ENCODE results near the gene SLC22A23. TPM values are rescaled to one million over a fixed set of nuclear protein-coding genes. Genes with fewer than 3 reads are reported as not detected.

SLC22A23 gene
- total and polyA plus RNA-seq, 5 donors from 2014 or later: 0.24 to 6.3 (median 0.71) TPM

- Histone ChIP-seq H3K27ac (ENCODE audit: insufficient read depth, low read length, poor library complexity, severe bottlenecking) (peak overlapping the region; percentile 77), H3K27me3 (ENCODE audit: control insufficient read depth, insufficient read depth, low read length) (peaks cover 2% of the 10 kb centered on the region), H3K9me3 (ENCODE audit: control insufficient read depth in 2 of 2, low read length in 2 of 2) (no peaks in the 10 kb centered on the region), H3K4me3 (ENCODE audit: low read depth, low read length) (peak overlapping the region; percentile 54), H3K36me3 (ENCODE audit: control insufficient read depth, insufficient read depth, low read length) (no peaks in the 10 kb centered on the region), H3K4me1 (ENCODE audit: control insufficient read depth, insufficient read depth, low read length, poor library complexity, severe bottlenecking) (peaks cover 22% of the 10 kb centered on the region)
- Mint-ChIP-seq H3K36me3 (no peaks in the 10 kb centered on the region), H3K4me1 (peaks cover 20 to 49% (median 31%) of the 10 kb centered on the region in 4 donors), H3K9me3 (peaks cover 0 to 1% (median 0%) of the 10 kb centered on the region in 7 donors), H3K4me3 (peak overlapping the region; percentile 86 to 95 (median 88)), H3K27me3 (peaks cover 10% of the 10 kb centered on the region), H3K27ac (peak overlapping the region; percentile 84 to 94 (median 89))
- peak; percentile 35 to 37 for ATAC-seq (ENCODE audit: low read depth in 2 of 2)
- peak; percentile 9 to 51 (median 24) for DNase-seq
These were observed 101.3 kb downstream of the SLC22A23 start for GRCh38 chr6:3355358-3356055.

GRCh38 chr6:3355011-3355357 is 101.9 kb downstream of the SLC22A23 start:
- DNase-seq (no peak), ATAC-seq (ENCODE audit: low read depth in 2 of 2) (no peak)
- H3K4me3 ChIP-seq (ENCODE audit: low read depth, low read length): no peak overlapping the region
- no peaks in the 10 kb centered on the region for H3K9me3 ChIP-seq (ENCODE audit: control insufficient read depth in 2 of 2, low read length in 2 of 2)
- no peaks in the 10 kb centered on the region for H3K36me3 Mint-ChIP-seq
- H3K27me3 ChIP-seq (ENCODE audit: control insufficient read depth, insufficient read depth, low read length): peaks cover 2% of the 10 kb centered on the region
- H3K4me3 Mint-ChIP-seq: peak overlapping the region; percentile 86 to 95 (median 88)
- H3K27ac ChIP-seq (ENCODE audit: insufficient read depth, low read length, poor library complexity, severe bottlenecking): peak overlapping the region; percentile 77
- peaks cover 10% of the 10 kb centered on the region for H3K27me3 Mint-ChIP-seq
- peaks cover 22% of the 10 kb centered on the region for H3K4me1 ChIP-seq (ENCODE audit: control insufficient read depth, insufficient read depth, low read length, poor library complexity, severe bottlenecking)
- no peaks in the 10 kb centered on the region for H3K36me3 ChIP-seq (ENCODE audit: control insufficient read depth, insufficient read depth, low read length)
- peak overlapping the region; percentile 82 to 94 (median 89) for H3K27ac Mint-ChIP-seq
- peaks cover 20 to 49% (median 31%) of the 10 kb centered on the region in 4 donors for H3K4me1 Mint-ChIP-seq
- H3K9me3 Mint-ChIP-seq: peaks cover 0 to 1% (median 0%) of the 10 kb centered on the region in 7 donors

GRCh38 chr6:3353939-3354338 is 102.9 kb downstream of the SLC22A23 start:
- Mint-ChIP-seq H3K27ac (peak overlapping the region; percentile 29 to 66 (median 36)), H3K9me3 (peaks cover 0 to 1% (median 0%) of the 10 kb centered on the region in 7 donors), H3K36me3 (no peaks in the 10 kb centered on the region), H3K4me1 (peaks cover 20 to 53% (median 29%) of the 10 kb centered on the region in 4 donors), H3K4me3 (peak overlapping the region in 2 of 4 donors; percentile 73 to 87), H3K27me3 (peaks cover 16% of the 10 kb centered on the region)
- Histone ChIP-seq H3K4me1 (ENCODE audit: control insufficient read depth, insufficient read depth, low read length, poor library complexity, severe bottlenecking) (peaks cover 22% of the 10 kb centered on the region), H3K27me3 (ENCODE audit: control insufficient read depth, insufficient read depth, low read length) (peaks cover 2% of the 10 kb centered on the region), H3K4me3 (ENCODE audit: low read depth, low read length) (no peak overlapping the region), H3K27ac (ENCODE audit: insufficient read depth, low read length, poor library complexity, severe bottlenecking) (no peak overlapping the region), H3K36me3 (ENCODE audit: control insufficient read depth, insufficient read depth, low read length) (no peaks in the 10 kb centered on the region), H3K9me3 (ENCODE audit: control insufficient read depth in 2 of 2, low read length in 2 of 2) (no peaks in the 10 kb centered on the region)
- DNase-seq (no peak), ATAC-seq (ENCODE audit: low read depth in 2 of 2) (no peak)

GRCh38 chr6:3353213-3353903 is 103.5 kb downstream of the SLC22A23 start:
- peak overlapping the region in 1 of 3 donors; percentile 36 for H3K27ac Mint-ChIP-seq
- Histone ChIP-seq H3K27me3 (ENCODE audit: control insufficient read depth, insufficient read depth, low read length) (peaks cover 2% of the 10 kb centered on the region), H3K36me3 (ENCODE audit: control insufficient read depth, insufficient read depth, low read length) (no peaks in the 10 kb centered on the region), H3K4me1 (ENCODE audit: control insufficient read depth, insufficient read depth, low read length, poor library complexity, severe bottlenecking) (peaks cover 22% of the 10 kb centered on the region), H3K27ac (ENCODE audit: insufficient read depth, low read length, poor library complexity, severe bottlenecking) (no peak overlapping the region), H3K4me3 (ENCODE audit: low read depth, low read length) (no peak overlapping the region), H3K9me3 (ENCODE audit: control insufficient read depth in 2 of 2, low read length in 2 of 2) (no peaks in the 10 kb centered on the region)
- H3K27me3 Mint-ChIP-seq: peaks cover 16% of the 10 kb centered on the region
- peak overlapping the region in 2 of 4 donors; percentile 73 to 87 for H3K4me3 Mint-ChIP-seq
- no peak for ATAC-seq (ENCODE audit: low read depth in 2 of 2)
- peaks cover 0 to 1% (median 0%) of the 10 kb centered on the region in 7 donors for H3K9me3 Mint-ChIP-seq
- H3K36me3 Mint-ChIP-seq: no peaks in the 10 kb centered on the region
- DNase-seq: no peak
- peaks cover 20 to 50% (median 29%) of the 10 kb centered on the region in 4 donors for H3K4me1 Mint-ChIP-seq

GRCh38 chr6:3352678-3353077 is 104.2 kb downstream of the SLC22A23 start:
- no peak overlapping the region for H3K27ac ChIP-seq (ENCODE audit: insufficient read depth, low read length, poor library complexity, severe bottlenecking)
- Mint-ChIP-seq H3K36me3 (no peaks in the 10 kb centered on the region), H3K4me3 (no peak overlapping the region), H3K9me3 (peaks cover 0 to 1% (median 0%) of the 10 kb centered on the region in 7 donors), H3K27me3 (peaks cover 16% of the 10 kb centered on the region), H3K4me1 (peaks cover 20 to 48% (median 25%) of the 10 kb centered on the region in 4 donors), H3K27ac (no peak overlapping the region)
- H3K4me1 ChIP-seq (ENCODE audit: control insufficient read depth, insufficient read depth, low read length, poor library complexity, severe bottlenecking): peaks cover 22% of the 10 kb centered on the region
- DNase-seq (no peak), ATAC-seq (ENCODE audit: low read depth in 2 of 2) (no peak)
- no peaks in the 10 kb centered on the region for H3K9me3 ChIP-seq (ENCODE audit: control insufficient read depth in 2 of 2, low read length in 2 of 2)
- H3K36me3 ChIP-seq (ENCODE audit: control insufficient read depth, insufficient read depth, low read length): no peaks in the 10 kb centered on the region
- no peak overlapping the region for H3K4me3 ChIP-seq (ENCODE audit: low read depth, low read length)
- H3K27me3 ChIP-seq (ENCODE audit: control insufficient read depth, insufficient read depth, low read length): peaks cover 2% of the 10 kb centered on the region

- DNase-seq: no peak
- no peak overlapping the region for H3K4me3 Mint-ChIP-seq
- peaks cover 20 to 48% (median 24%) of the 10 kb centered on the region in 4 donors for H3K4me1 Mint-ChIP-seq
- H3K4me3 ChIP-seq (ENCODE audit: low read depth, low read length): no peak overlapping the region
- H3K27me3 ChIP-seq (ENCODE audit: control insufficient read depth, insufficient read depth, low read length): peaks cover 2% of the 10 kb centered on the region
- peaks cover 22% of the 10 kb centered on the region for H3K4me1 ChIP-seq (ENCODE audit: control insufficient read depth, insufficient read depth, low read length, poor library complexity, severe bottlenecking)
- H3K36me3 ChIP-seq (ENCODE audit: control insufficient read depth, insufficient read depth, low read length): no peaks in the 10 kb centered on the region
- H3K9me3 ChIP-seq (ENCODE audit: control insufficient read depth in 2 of 2, low read length in 2 of 2): no peaks in the 10 kb centered on the region
- H3K36me3 Mint-ChIP-seq: no peaks in the 10 kb centered on the region
- peaks cover 0 to 1% (median 0%) of the 10 kb centered on the region in 7 donors for H3K9me3 Mint-ChIP-seq
- no peak overlapping the region for H3K27ac Mint-ChIP-seq
- ATAC-seq (ENCODE audit: low read depth in 2 of 2): no peak
- no peak overlapping the region for H3K27ac ChIP-seq (ENCODE audit: insufficient read depth, low read length, poor library complexity, severe bottlenecking)
- H3K27me3 Mint-ChIP-seq: peaks cover 16% of the 10 kb centered on the region
These were observed 104.9 kb downstream of the SLC22A23 start for GRCh38 chr6:3351829-3352524.

GRCh38 chr6:3351105-3351676 is 105.7 kb downstream of the SLC22A23 start:
- Mint-ChIP-seq H3K4me1 (peaks cover 14 to 45% (median 20%) of the 10 kb centered on the region in 4 donors), H3K27ac (peak overlapping the region in 2 of 3 donors; percentile 33 to 51)

More at GRCh38 chr6:3351105-3351676, 105.7 kb downstream of the SLC22A23 start:
- Histone ChIP-seq H3K36me3 (ENCODE audit: control insufficient read depth, insufficient read depth, low read length) (no peaks in the 10 kb centered on the region), H3K4me1 (ENCODE audit: control insufficient read depth, insufficient read depth, low read length, poor library complexity, severe bottlenecking) (peaks cover 16% of the 10 kb centered on the region), H3K4me3 (ENCODE audit: low read depth, low read length) (no peak overlapping the region), H3K9me3 (ENCODE audit: control insufficient read depth in 2 of 2, low read length in 2 of 2) (no peaks in the 10 kb centered on the region), H3K27ac (ENCODE audit: insufficient read depth, low read length, poor library complexity, severe bottlenecking) (no peak overlapping the region), H3K27me3 (ENCODE audit: control insufficient read depth, insufficient read depth, low read length) (peaks cover 2% of the 10 kb centered on the region)
- no peak for ATAC-seq (ENCODE audit: low read depth in 2 of 2)
- no peak for DNase-seq
- H3K36me3 Mint-ChIP-seq: no peaks in the 10 kb centered on the region
- H3K4me3 Mint-ChIP-seq: no peak overlapping the region
- H3K9me3 Mint-ChIP-seq: peaks cover 0 to 1% (median 0%) of the 10 kb centered on the region in 7 donors
- H3K27me3 Mint-ChIP-seq: peaks cover 19% of the 10 kb centered on the region
